Left renal pelvis (tissue), 4 donors: ENCODE measurements around the gene S100A2. TPM values are rescaled to one million over a fixed set of nuclear protein-coding genes. Genes with fewer than 3 reads are reported as not detected.
A peak's percentile ranks its signal among the peaks of the same experiment; 100 is the strongest.

Experiments
- DNase-seq, 4 donors: peaks; one replicate each; pipeline ENCODE4 v3.0.0-alpha.2; 2013; ENCODE audit warnings: low read depth in 4 of 4, low spot score in 3 of 4
- polyA plus RNA-seq, 4 donors: library from polyadenylated mRNA; unstranded; fragments of 120-200 nt; gene quantifications; one replicate each; pipeline ENCODE4 v1.2.1, GENCODE V29; 2013; ENCODE audit not compliant: insufficient read length in 4 of 4

S100A2 gene
- polyA plus RNA-seq, 4 donors, result 1.4 to 11.8 (median 7.7) TPM

- DNase-seq, result no peak
These were observed 18.7 kb downstream of the S100A2 start for GRCh38 chr1:153546796-153547559.

- DNase-seq, result no peak
These were observed 19.3 kb downstream of the S100A2 start for GRCh38 chr1:153546371-153546770.

GRCh38 chr1:153545067-153546055 lies 20.3 kb downstream of the S100A2 start, which contains the start of gene S100A4:
S100A4 (minus strand) TSS chr1:153545806; CDS start chr1:153544794, 1,012 bp downstream.
- DNase-seq, result peak in 1 of 4 donors; percentile 81

- no peak for DNase-seq
These were observed 21.1 kb downstream of the S100A2 start for GRCh38 chr1:153544453-153545066.

GRCh38 chr1:153543736-153544135 lies 21.9 kb downstream of the S100A2 start:
- DNase-seq, result no peak

GRCh38 chr1:153542956-153543711 lies 22.5 kb downstream of the S100A2 start:
- no peak for DNase-seq

- no peak for DNase-seq
These were observed 23.7 kb downstream of the S100A2 start for GRCh38 chr1:153541641-153542590.

- DNase-seq, result no peak
These were observed 25.0 kb downstream of the S100A2 start, which contains the start of gene S100A5 for GRCh38 chr1:153540394-153541361. S100A5 (minus strand) TSS chr1:153540934; CDS start chr1:153540191, 743 bp downstream.

GRCh38 chr1:153539395-153540093 lies 26.1 kb downstream of the S100A2 start:
- DNase-seq, result no peak

- DNase-seq, result no peak
These were observed 27.3 kb downstream of the S100A2 start for GRCh38 chr1:153538315-153538821.

- DNase-seq, result no peak
These were observed 28.3 kb downstream of the S100A2 start for GRCh38 chr1:153537376-153537730.

- no peak for DNase-seq
These were observed 28.8 kb downstream of the S100A2 start for GRCh38 chr1:153536671-153537375.

- no peak for DNase-seq
These were observed 29.5 kb downstream of the S100A2 start for GRCh38 chr1:153536012-153536670.

GRCh38 chr1:153535242-153536011 lies 30.2 kb downstream of the S100A2 start, which contains the start of gene S100A6:
S100A6 (minus strand) TSS chr1:153535991; CDS start chr1:153535339, 652 bp downstream.
- DNase-seq, result no peak

- DNase-seq, result no peak
These were observed 30.8 kb downstream of the S100A2 start for GRCh38 chr1:153534925-153535241.
